ENCODE data around the gene JTB. TPM values are rescaled to one million over a fixed set of nuclear protein-coding genes. Genes with fewer than 3 reads are reported as not detected.
A peak's percentile ranks its signal among the peaks of the same experiment; 100 is the strongest.

The JTB gene
- total RNA-seq, 2 donors from 2014 or later: 168 to 248 TPM

- peaks cover 0 to 43% of the 10 kb centered on the region in 2 donors for H3K4me1 ChIP-seq
- peak; percentile 34 to 61 for TF ChIP-seq CTCF (IDR thresholded peaks at IDR 0.05)
Measured at GRCh38 chr1:153967107-153967999, 10.1 kb downstream of the JTB start, which contains the start of gene CREB3L4. Gene CREB3L4 (plus strand): TSS chr1:153967902. CDS start chr1:153968526, 624 bp downstream.

GRCh38 chr1:153963850-153964331 lies 13.6 kb downstream of the JTB start:
- H3K9me3 ChIP-seq: no peaks in the 10 kb centered on the region
- H3K27ac ChIP-seq: peak overlapping the region; percentile 97 to 98
- DNase-seq (ENCODE audit: low spot score): no peak
- no peak for TF ChIP-seq CTCF (IDR thresholded peaks at IDR 0.05)
- H3K36me3 ChIP-seq: peaks cover 16% of the 10 kb centered on the region
- H3K4me1 ChIP-seq: peaks cover 0 to 76% of the 10 kb centered on the region in 2 donors
- no peaks in the 10 kb centered on the region for H3K27me3 ChIP-seq
- H3K4me3 ChIP-seq: peak overlapping the region; percentile 79 to 81

More at GRCh38 chr1:153967107-153967999, 10.1 kb downstream of the JTB start, which contains the start of gene CREB3L4:
- peak; percentile 95 for DNase-seq (ENCODE audit: low spot score)
- Histone ChIP-seq H3K9me3 (no peaks in the 10 kb centered on the region), H3K27me3 (no peaks in the 10 kb centered on the region), H3K27ac (peak within 1 kb of the TSS; percentile 91), H3K36me3 (no peaks in the 10 kb centered on the region), H3K4me3 (peak within 1 kb of the TSS; percentile 55 to 65)

GRCh38 chr1:153963030-153963849 lies 14.2 kb downstream of the JTB start, which contains the start of gene SLC39A1:
Gene SLC39A1 (minus strand): TSS chr1:153963537. CDS start chr1:153962715, 822 bp downstream.
- Histone ChIP-seq H3K9me3 (no peaks in the 10 kb centered on the region), H3K36me3 (peaks cover 16% of the 10 kb centered on the region), H3K27me3 (no peaks in the 10 kb centered on the region), H3K4me3 (peak within 1 kb of the TSS; percentile 79 to 81), H3K27ac (peak within 1 kb of the TSS; percentile 97 to 98), H3K4me1 (peaks cover 0 to 72% of the 10 kb centered on the region in 2 donors)
- no peak for TF ChIP-seq CTCF (IDR thresholded peaks at IDR 0.05)
- DNase-seq (ENCODE audit: low spot score): peak; percentile 99

- Histone ChIP-seq H3K27me3 (no peaks in the 10 kb centered on the region), H3K9me3 (no peaks in the 10 kb centered on the region), H3K36me3 (peaks cover 16% of the 10 kb centered on the region), H3K4me3 (peak overlapping the region; percentile 79 to 81), H3K27ac (peak overlapping the region; percentile 97 to 98), H3K4me1 (peaks cover 0 to 73% of the 10 kb centered on the region in 2 donors)
- DNase-seq (ENCODE audit: low spot score): peak; percentile 76
- no peak for TF ChIP-seq CTCF (IDR thresholded peaks at IDR 0.05)
Measured at GRCh38 chr1:153962088-153963029, 15.1 kb downstream of the JTB start.
